K562 (cell line): ENCODE results near the gene RNF207. TPM values are rescaled to one million over a fixed set of nuclear protein-coding genes. Genes with fewer than 3 reads are reported as not detected.

Experiments used
- ATF4 ChIP-seq: fragments of 450-650 bp; formaldehyde crosslinking; IDR thresholded peaks from 2 replicates; pipeline ENCODE4 v1.4.0; 2022; ENCODE audit warnings: mild to moderate bottlenecking, moderate library complexity
- ATF7 ChIP-seq: fragments of 450-650 bp; IDR thresholded peaks from 2 replicates; pipeline ENCODE4 v1.7.1; 2014; ENCODE audit warnings: mild to moderate bottlenecking, moderate library complexity
- CBX2 ChIP-seq: fragments of 200-600 bp; sonication (generic); IDR thresholded peaks from one replicate; pipeline ENCODE4 v1.6.1; 2012; ENCODE audit warnings: mild to moderate bottlenecking, low read length, inconsistent platforms; ENCODE audit not compliant: insufficient read depth, poor library complexity, severe bottlenecking
- CEBPZ ChIP-seq: fragments of 150-350 bp; IDR thresholded peaks from 2 replicates; pipeline ENCODE4 v1.6.1; 2014; ENCODE audit warnings: low read depth, mild to moderate bottlenecking, low read length, borderline replicate concordance
- CHD4 ChIP-seq: fragments of 200-600 bp; sonication (generic); IDR thresholded peaks from 3 replicates; pipeline ENCODE4 v1.6.1; 2012; ENCODE audit warnings: low read depth, mild to moderate bottlenecking, mixed read lengths, low read length, inconsistent platforms; ENCODE audit not compliant: insufficient read depth, insufficient replicate concordance, poor library complexity, severe bottlenecking
- EP400 ChIP-seq: fragments of 450-650 bp; IDR thresholded peaks from 2 replicates; pipeline ENCODE4 v1.6.1; 2017; ENCODE audit warnings: antibody characterized with exemption, mild to moderate bottlenecking, moderate library complexity
- GTF2F1 ChIP-seq: IDR thresholded peaks from 2 replicates; pipeline ENCODE4 v1.6.1; 2011; ENCODE audit warnings: low read depth, low read length, improper control_type of control experiment
- HMG20B ChIP-seq: fragments of 250-450 bp; sonication (Bioruptor Pico); IDR thresholded peaks from 2 replicates; pipeline ENCODE4 v1.5.0; 2021; ENCODE audit warnings: mild to moderate bottlenecking
- HOXB6 ChIP-seq: fragments of 250-450 bp; sonication (Bioruptor Pico); IDR thresholded peaks from 2 replicates; pipeline ENCODE4 v1.5.1; 2022; ENCODE audit warnings: mild to moderate bottlenecking, borderline replicate concordance
- KAT7 ChIP-seq: sonication (generic); formaldehyde crosslinking; IDR thresholded peaks from 2 replicates; pipeline ENCODE4 v1.8.0; 2022; ENCODE audit warnings: missing genetic modification reagents, mild to moderate bottlenecking, borderline replicate concordance
- MAZ ChIP-seq, 2 experiments: fragments of 450-650 bp in 1 of 2; sonication (generic) in 1 of 2; formaldehyde crosslinking; IDR thresholded peaks in 1 of 2; conservative IDR thresholded peaks in 1 of 2; 2 replicates each; pipeline versions ENCODE4 v1.4.0 to v1.5.0; 2020; ENCODE audit warnings: mild to moderate bottlenecking in 1 of 2, missing genetic modification reagents in 1 of 2
- PTBP1 ChIP-seq: fragments of 200-400 bp; formaldehyde crosslinking; IDR thresholded peaks from 2 replicates; pipeline ENCODE4 v1.6.1; 2017; ENCODE audit warnings: low read depth, low read length
- SIX5 ChIP-seq, 2 experiments: IDR thresholded peaks; 2 replicates each; pipeline ENCODE4 v1.6.1; 2011; ENCODE audit warnings: low read length in 2 of 2, borderline replicate concordance in 1 of 2, low read depth in 1 of 2, mild to moderate bottlenecking in 1 of 2, moderate library complexity in 1 of 2; ENCODE audit not compliant: insufficient read depth in 1 of 2
- XRCC3 ChIP-seq: fragments of 450-650 bp; IDR thresholded peaks from 2 replicates; pipeline ENCODE4 v1.6.1; 2017; ENCODE audit warnings: mild to moderate bottlenecking, moderate library complexity
- ZKSCAN3 ChIP-seq: fragments of 250-450 bp; sonication (Bioruptor Pico); IDR thresholded peaks from 2 replicates; pipeline ENCODE4 v1.4.0; 2020
- ZNF398 ChIP-seq: fragments of 250-450 bp; sonication (Bioruptor Pico); IDR thresholded peaks from 2 replicates; pipeline ENCODE4 v1.8.0; 2021; ENCODE audit warnings: moderate library complexity, mild to moderate bottlenecking, inconsistent platforms
- ZNF740 ChIP-seq, 3 experiments: fragments of 200-800 bp in 1 of 3; sonication (Bioruptor generic) in 1 of 3; sonication (generic) in 1 of 3; formaldehyde crosslinking in 1 of 3; IDR thresholded peaks; 2 replicates each; pipeline versions ENCODE4 v1.6.1 to v1.8.0; 2016 to 2022; ENCODE audit warnings: mild to moderate bottlenecking in 2 of 3, missing compliant biosample characterization in 2 of 3, missing genetic modification characterization in 2 of 3, missing genetic modification reagents in 1 of 3
- ZNF778 ChIP-seq: fragments of 450-650 bp; formaldehyde crosslinking; IDR thresholded peaks from 2 replicates; pipeline ENCODE4 v1.4.0; 2020; ENCODE audit warnings: mild to moderate bottlenecking, moderate library complexity
- polyA plus RNA-seq, 8 experiments: library from polyadenylated mRNA; depleted of rRNA in 4 of 8; stranded (reverse) in 5 of 8; unstranded in 3 of 8; fragments of >200 nt; fragmentation: Nextera tagmentation in 2 of 8; fragmentation: Illumina TruSeq in 1 of 8; extraction: Ambion mirVana in 2 of 8; extraction: Trizol in 1 of 8; gene quantifications; 2 replicates each; pipeline versions ENCODE4 v1.2.1 to v1.2.3, GENCODE V29; 2011 to 2014; ENCODE audit warnings: inconsistent platforms in 1 of 8, missing spikeins in 1 of 8
- total RNA-seq, 7 experiments: library from RNA; depleted of rRNA in 6 of 7; stranded (reverse); fragments of >200 nt in 6 of 7; fragmentation: Illumina TruSeq in 2 of 7; extraction: Trizol in 2 of 7; gene quantifications; 2 replicates each; pipeline versions ENCODE4 v1.2.1 to v1.2.3, GENCODE V29; 2011 to 2021; ENCODE audit warnings: low replicate concordance in 1 of 7

The RNF207 gene
- total and polyA plus RNA-seq, 9 of the 15 experiments (the other 6 are each of a cell fraction or from before 2014, with no cell fraction given): 2.7 to 30.6 (median 12.9) TPM

- no peak for TF ChIP-seq ZKSCAN3 (CRISPR knock-in tag)
- no peak for TF ChIP-seq ZNF398 (CRISPR knock-in tag)
- TF ChIP-seq HOXB6 (CRISPR knock-in tag): no peak
- peak; percentile 52; the same call in 1 of the 2 replicates for TF ChIP-seq ATF4 (CRISPR knock-in tag)
- TF ChIP-seq HMG20B: no peak
- TF ChIP-seq CHD4: no peak
- TF ChIP-seq GTF2F1: no peak
- no peak for TF ChIP-seq CBX2
- TF ChIP-seq SIX5 (IDR thresholded peaks at IDR 0.05; ENCODE audit: borderline replicate concordance in 1 of 2, insufficient read depth in 1 of 2, low read depth in 1 of 2, low read length in 2 of 2): no peak
- no peak for TF ChIP-seq ATF7
- peak; percentile 74; the same call in 1 of the 2 replicates for TF ChIP-seq ZNF740 (CRISPR knock-in tag; IDR thresholded peaks at IDR 0.05)
- no peak for TF ChIP-seq ZNF740 (tag; IDR thresholded peaks at IDR 0.05)
- TF ChIP-seq KAT7 (CRISPR knock-in tag): peak; percentile 99; the same call in 1 of the 2 replicates
- no peak for TF ChIP-seq CEBPZ
- TF ChIP-seq ZNF778: no peak
- no peak for TF ChIP-seq PTBP1
- peak; percentile 82 to 97 for TF ChIP-seq MAZ (CRISPR knock-in tag; conservative IDR thresholded peaks at IDR 0.05 in 1 of 2, IDR thresholded peaks at IDR 0.05 in 1 of 2)
- no peak; the same call in 1 of the 2 replicates for TF ChIP-seq XRCC3
- TF ChIP-seq EP400: no peak
These were observed 39.4 kb downstream of the RNF207 start (continued) for GRCh38 chr1:6245086-6245868.
